ENCODE data around the gene POTEF.
"Not testable (repeated sequence)": the region's sequence is repeated elsewhere in the genome, so short reads cannot be mapped to it uniquely, and the experiment has no call there.

POTEF gene

GRCh38 chr2:130129120-130129829 is at the start of gene POTEF:
Gene POTEF, minus strand, starts transcription at chr2:130129222. Its CDS starts 8,707 bp downstream, at chr2:130120515.
- DNase-seq, result peak; percentile 93

- not testable (repeated sequence) for DNase-seq
These were observed 45.8 kb upstream of the POTEF start for GRCh38 chr2:130174866-130175265.

- DNase-seq, result no peak
These were observed 40.9 kb upstream of the POTEF start for GRCh38 chr2:130169896-130170295.

GRCh38 chr2:130169163-130169562 is 40.1 kb upstream of the POTEF start:
- DNase-seq, result not testable (repeated sequence)

GRCh38 chr2:130166611-130167010 is 37.6 kb upstream of the POTEF start:
- not testable (repeated sequence) for DNase-seq

GRCh38 chr2:130165293-130166016 is 36.4 kb upstream of the POTEF start:
- no peak for DNase-seq

- no peak for DNase-seq
These were observed 33.9 kb upstream of the POTEF start for GRCh38 chr2:130162968-130163367.

- DNase-seq, result not testable (repeated sequence)
These were observed 33.5 kb upstream of the POTEF start for GRCh38 chr2:130162486-130162885.

- peak; percentile 91 for DNase-seq
These were observed 32.0 kb upstream of the POTEF start for GRCh38 chr2:130160838-130161705.

GRCh38 chr2:130160131-130160530 is 31.1 kb upstream of the POTEF start:
- no peak for DNase-seq

GRCh38 chr2:130159376-130159775 is 30.4 kb upstream of the POTEF start:
- DNase-seq, result not testable (repeated sequence)

- DNase-seq, result no peak
These were observed 29.6 kb upstream of the POTEF start for GRCh38 chr2:130158631-130159030.

GRCh38 chr2:130157825-130158514 is 28.9 kb upstream of the POTEF start:
- not testable (repeated sequence) for DNase-seq

- not testable (repeated sequence) for DNase-seq
These were observed 28.3 kb upstream of the POTEF start for GRCh38 chr2:130157354-130157753.

GRCh38 chr2:130156624-130157004 is 27.6 kb upstream of the POTEF start:
- no peak for DNase-seq

- peak; percentile 81 for DNase-seq
These were observed 27.1 kb upstream of the POTEF start for GRCh38 chr2:130155956-130156623.

GRCh38 chr2:130154773-130155765 is 26.0 kb upstream of the POTEF start:
- no peak for DNase-seq

GRCh38 chr2:130154423-130154770 is 25.4 kb upstream of the POTEF start:
- not testable (repeated sequence) for DNase-seq

- DNase-seq, result not testable (repeated sequence)
These were observed 24.9 kb upstream of the POTEF start for GRCh38 chr2:130153721-130154422.

Measured in islet precursor cell (in vitro differentiated cells).